ENCODE data around the gene CDH4.

The CDH4 gene

DNA sequence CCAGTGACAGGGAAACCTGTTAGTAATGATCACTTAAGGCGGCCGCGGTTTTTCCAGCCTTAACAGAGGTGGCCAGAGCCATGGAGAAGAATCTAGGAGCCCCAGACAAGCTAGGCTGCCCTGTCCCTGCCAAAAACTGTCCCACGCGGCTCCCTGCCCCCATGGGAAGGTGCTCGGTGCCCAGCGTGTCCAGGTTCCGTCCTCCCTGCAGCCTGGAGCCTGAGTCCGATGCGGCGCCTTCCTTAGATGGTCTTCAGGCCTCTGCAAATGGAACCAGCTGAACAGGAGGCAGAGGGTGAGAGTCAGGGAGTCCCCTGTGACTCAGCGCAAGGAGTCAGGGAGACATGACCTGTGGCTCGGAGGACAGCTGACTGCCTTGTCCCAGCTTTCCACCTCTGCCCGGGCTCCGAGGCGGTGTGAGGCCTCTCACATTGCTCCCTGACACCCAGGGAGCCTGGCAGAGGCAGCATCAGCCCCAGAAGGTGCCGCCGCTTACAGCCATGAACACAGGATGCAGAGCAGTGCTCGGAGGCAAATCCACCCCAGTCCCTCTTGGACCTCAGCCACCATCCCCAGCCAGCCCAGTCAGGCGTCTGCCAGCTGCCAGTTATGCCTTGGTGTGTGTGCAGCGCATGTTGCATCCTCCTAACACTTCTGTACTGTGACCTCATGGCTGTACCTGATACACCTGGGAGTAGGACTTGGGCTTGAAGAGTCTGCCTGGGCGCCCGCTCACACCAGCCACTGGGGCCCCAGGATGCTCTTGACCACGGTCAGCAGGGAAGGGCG, 377.7 kb downstream of the CDH4 start:
- no peak for DNase-seq (ENCODE audit: low spot score)

DNA sequence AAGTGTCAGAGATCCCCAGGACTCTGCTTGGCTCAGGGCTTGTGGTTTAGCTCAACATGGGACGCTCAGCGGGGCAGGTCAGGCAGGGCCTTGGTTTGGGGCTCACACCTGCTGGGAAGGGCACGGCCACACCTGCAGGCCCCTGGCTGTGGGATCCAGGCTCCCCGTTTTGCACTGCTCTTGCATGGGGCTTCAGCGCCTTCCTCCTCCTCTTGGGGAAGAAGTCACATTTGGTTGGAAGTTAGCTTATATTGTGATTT, 378.3 kb downstream of the CDH4 start:
- no peak for DNase-seq (ENCODE audit: low spot score)

DNA sequence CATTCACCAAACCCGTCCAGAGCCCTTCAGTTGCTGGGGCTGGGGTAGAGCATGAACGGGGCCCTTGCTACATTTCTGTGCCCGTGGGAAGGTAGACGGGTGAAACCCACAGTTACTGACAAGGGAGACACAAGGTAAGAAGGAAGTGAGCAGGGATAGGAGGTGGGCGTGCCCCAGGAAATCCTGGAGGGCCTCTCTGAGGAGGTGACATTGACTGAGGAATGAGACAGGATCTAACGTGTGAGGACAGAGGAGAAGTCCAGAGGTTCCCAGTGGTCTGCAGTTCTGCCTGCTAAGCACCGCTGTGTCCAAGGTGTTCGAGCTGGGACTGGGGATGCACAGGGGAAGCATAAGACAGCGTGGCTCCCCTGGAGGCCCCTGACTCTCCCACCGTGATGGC, 378.8 kb downstream of the CDH4 start:
- no peak for DNase-seq (ENCODE audit: low spot score)

DNA sequence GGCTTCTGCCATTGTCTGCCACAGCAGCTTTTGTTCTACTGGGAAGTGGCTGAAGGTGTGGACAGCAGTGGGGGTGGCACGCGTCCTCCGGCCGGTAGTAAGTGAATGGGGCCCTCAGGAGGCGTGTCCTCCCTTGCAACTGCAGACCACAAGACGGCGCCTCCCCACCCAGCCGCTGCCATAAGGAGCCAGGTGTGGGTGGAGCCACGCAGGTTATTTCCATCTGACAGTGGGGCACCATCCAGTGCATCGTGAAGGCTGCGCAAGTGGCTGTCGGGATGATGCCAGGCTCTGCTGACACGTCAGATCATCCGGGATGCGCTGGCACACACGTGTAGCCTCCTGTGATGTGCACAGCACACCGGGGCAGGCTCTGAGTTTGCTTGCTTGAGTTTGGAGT, 379.7 kb downstream of the CDH4 start:
- no peak for DNase-seq (ENCODE audit: low spot score)

DNA sequence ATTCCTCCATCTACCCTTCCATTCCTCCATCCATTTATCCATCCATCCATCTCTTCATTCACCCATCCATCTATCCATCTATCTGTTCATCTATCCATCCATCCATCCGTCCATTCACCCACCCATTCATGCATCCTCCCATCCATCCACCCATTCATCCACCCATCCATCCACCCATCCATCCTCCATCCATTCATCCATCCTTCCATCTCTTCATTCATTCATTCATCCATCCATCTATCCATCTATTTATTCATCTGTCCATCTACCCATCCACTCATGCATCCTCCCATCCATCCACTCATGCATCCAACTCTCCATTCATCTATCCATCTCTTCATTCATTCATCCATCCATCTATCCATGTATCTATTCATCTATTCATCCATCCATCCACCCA, 380.9 kb downstream of the CDH4 start:
- DNase-seq (ENCODE audit: low spot score), result no peak

DNA sequence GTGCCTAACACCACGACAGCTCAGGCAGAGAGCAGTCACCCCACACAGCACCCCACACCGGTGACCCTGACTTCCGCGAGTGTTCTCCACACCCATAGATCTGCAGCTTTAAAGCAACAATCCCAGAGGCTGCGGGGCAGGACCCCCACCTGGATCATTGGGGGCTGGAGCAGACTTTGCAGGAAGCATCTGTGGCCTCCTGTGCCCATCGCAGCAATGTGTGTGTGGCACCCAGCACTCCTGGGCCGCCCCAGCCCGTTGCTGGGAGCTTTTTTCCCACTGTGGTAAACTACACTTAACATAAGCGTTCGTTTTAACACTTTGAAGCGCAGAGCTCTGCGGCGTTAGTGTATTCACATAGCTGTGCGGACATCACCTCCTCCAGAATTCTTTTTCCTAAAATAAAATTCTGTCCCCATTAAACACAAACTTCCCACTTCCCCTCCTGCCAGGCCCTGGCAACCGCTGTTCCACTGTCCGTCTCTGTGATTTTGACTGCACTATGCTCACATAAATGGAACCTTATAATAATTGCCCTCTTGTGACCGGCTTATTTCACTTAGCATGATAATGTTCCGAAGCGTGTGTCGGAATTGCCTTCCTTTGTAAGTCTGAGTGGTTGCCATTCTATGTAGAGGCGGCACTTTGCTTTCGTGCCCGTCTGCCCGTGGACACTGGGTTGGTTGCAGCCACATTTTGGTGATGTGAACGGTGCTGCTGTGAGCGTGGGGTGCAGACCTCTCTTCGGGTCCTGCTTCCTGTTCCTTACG, 382.5 kb downstream of the CDH4 start:
- DNase-seq (ENCODE audit: low spot score), result no peak

DNA sequence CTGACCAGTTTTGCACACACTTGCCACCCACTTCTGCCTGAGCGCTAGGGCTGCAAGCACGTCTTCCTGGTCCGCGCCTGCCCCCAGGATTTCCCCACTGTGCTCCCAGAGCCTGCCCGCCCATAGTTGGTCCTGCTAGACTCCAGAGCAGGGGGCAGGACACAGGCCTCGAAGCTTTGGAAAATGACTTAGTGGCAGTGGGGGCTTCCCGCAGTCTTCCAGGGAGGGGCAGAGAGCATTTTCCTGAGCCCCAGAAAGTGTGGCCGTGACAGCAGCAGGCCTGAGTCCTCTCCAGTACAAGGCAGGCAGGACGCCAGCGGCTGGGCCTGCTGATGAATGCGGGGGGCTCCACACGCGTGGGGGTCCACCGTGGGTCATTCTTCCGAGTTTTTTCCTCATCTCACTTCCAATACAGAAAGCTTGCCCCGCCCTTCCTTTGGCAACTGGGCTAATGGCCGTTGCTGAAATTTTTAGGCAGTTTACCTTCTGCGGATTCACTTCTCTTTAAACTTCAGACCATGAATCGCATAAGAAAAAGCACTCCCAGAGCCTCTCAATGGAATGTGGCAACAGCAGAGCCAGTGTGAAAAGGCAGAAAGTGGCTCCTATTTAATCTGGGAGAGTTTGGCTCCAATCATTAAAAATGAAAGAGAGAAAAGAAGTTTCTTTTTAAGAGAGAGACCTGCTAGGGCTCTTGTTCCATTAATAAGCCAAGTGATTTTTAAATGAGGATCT, 383.8 kb downstream of the CDH4 start:
- no peak for DNase-seq (ENCODE audit: low spot score)

DNA sequence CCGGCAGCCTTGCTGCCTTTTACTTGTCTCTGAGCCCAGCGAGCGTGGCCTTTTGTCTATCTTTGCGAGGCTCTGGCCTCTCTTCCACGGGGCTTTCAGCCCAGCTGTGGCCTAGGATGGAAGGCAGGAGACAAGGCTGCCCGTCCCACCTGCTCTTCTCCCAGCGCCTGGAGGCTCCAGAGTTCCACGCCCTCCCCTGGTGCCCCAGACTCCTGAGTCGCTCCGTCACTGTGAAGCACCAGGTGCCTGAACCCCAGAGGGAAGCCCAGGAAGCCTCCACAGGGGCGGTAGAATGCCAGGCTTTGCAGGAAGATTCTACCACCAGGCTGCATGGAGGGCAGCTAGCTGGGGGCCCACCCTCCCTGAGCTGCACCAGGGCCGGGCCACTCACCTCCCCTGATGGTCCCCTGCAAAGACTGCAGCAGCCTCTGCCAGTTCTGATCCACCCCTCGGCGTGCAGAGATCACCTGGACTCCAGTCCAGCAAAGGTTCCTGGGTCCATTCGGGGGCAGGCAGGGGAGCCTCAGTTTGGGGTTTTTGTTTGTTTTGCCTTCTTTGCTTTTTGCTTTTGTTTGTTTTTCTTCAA, 384.6 kb downstream of the CDH4 start:
- no peak for DNase-seq (ENCODE audit: low spot score)

DNA sequence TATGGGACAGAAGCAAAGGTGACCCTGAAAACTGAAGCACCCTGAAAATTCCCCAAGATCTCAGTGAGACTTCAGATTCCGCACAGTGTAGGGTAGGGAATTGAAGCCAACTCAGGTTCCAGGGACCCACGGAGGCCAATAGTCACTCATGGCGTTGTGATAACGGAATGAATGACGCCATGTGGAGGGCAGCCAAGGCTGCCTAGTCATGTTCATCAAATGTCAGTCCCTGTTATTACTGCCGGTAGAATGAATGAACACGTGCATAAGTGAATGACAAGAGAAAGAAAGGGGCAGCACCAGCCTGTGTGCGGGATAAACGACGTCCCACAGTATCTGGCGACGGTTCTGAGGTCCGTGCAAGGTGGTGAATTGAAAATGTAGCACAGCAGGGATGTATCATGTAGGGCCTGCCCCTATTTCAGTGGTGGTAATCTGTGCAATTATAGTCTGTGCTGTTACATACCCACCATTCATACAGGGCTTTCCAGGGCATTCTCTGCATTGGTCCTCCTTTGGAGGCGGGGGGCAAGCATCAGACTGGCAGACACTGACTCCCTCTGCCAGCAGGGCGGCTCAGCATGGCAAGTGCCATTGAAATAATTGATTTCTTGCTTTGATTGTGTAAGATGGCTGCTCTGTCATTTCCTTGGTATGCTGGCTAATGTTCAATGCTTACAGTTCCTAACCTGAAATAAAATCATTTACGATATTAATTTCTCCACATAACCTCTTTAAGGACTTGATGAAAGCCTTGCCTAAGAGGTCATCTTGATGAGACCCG, 386.9 kb downstream of the CDH4 start:
- no peak for DNase-seq (ENCODE audit: low spot score)

DNA sequence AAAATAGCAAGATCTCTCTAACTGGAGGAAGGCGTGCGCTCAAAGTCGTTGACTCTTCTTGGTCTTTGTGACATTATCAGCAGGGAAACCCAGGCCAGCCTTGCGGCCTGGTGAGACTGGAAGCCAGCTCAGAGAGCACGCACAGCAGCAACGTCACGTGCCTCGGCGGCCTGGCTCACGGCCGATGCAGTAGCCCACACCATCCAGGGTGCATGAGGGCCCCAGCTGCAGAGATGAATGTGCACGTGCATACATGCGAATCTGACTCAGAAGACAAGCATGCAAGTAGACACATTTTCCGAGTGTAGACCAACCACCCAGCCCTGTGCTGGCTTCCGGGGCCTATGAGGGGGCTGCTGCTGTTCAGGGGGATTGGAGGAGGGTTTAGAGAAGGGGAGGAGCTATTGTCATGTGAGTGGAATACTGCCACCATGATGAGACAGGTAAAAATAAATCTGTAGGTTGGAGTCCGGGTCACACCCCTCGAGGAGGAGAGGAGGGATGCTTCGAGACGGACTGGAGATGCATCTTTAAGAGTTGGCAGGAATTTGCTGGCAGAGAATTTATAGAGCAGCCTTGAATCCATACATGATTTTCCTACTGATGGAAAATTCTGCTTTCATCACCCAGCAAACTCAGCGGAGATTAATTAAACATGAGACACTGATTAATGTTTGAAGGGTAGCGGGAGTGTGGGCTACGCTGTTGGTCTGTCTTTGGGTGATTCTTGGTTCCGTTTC, 388.2 kb downstream of the CDH4 start:
- no peak for DNase-seq (ENCODE audit: low spot score)

DNA sequence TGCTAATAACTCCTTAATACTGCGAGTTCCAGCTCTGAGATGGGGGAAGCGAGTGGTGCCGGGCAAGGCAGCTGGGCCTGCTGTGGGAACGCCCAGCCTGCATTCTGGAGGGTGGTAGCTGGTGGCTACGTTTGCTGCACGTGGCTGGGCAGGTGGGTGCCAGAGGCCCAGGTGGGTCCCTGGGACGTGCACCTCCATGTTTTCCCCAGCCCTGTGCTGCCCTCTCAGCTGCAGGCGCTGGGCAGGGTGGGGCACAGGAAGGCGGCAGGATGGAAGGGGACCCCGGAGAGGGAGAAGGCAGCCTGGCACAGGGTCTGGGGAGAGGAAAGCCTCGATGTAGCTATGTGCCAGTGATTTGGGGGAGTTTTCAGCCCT, 388.8 kb downstream of the CDH4 start:
- DNase-seq (ENCODE audit: low spot score), result no peak

DNA sequence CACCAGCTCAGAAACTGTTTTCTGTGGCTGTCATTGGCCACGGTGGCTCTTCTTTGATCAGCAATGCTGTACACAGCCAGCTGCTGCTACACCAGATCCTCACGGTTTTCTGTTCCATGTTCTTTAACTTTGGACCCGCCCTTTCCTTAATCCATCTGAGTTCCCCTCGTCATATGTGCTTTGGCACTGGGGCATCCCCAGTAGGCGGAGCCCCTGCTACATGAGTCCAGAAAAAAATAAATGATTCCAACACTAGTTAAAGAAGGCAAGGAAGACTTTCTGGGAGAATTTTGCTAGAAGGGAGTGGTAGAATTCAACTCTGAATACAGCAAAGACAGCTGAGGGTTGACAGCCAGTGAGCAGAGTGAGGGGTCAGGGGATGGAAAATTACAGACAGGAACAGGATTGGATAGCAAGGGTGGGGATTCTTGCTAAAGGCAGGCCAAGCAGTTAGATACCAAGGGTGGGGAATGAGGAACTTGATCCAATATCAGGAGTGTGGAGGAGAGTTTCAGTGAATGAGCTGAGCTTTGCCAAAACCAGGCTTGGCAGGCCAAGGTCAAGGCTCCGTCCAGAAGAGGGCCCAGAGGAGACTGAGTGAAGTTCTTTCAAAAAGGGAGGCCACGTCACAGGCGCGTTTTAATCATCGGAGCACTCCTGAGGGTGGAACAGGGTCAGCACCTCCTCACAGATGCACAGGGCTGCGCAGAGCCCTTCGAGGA, 391.8 kb downstream of the CDH4 start:
- DNase-seq (ENCODE audit: low spot score), result no peak

DNA sequence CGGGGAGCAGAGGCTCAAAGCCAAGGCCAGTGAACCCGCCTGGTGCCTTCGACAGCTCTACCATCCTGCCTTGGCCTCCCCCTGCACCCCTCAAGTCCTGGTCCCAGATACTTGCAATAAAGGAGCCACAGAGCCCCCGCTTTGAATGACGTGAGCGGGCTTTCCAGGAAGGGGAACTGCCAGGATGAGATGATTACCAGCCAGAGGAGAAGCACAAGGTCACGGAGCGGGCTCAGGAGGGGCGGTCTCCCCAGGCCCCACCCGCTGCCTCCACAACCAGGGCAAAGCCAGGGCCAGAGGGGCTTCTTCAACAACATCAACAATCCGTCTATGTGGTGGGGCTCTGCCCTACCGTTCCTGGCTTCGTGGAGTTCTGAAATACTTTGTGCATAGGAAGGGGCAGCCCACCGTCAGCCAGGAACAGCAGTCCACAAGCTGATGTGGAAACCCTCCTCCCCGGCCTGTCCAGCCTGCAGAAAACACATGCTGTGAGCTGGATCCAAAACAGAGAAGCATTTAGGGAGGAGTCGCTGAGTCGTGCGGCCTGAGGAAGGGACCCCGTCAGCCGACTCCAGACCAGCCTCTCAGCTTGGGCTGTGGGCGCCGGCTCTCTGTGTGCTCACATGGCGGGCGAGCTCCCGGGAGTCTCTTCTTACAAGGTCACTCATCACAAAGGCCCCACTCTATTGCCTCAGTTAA, 392.5 kb downstream of the CDH4 start:
- DNase-seq (ENCODE audit: low spot score), result no peak

DNA sequence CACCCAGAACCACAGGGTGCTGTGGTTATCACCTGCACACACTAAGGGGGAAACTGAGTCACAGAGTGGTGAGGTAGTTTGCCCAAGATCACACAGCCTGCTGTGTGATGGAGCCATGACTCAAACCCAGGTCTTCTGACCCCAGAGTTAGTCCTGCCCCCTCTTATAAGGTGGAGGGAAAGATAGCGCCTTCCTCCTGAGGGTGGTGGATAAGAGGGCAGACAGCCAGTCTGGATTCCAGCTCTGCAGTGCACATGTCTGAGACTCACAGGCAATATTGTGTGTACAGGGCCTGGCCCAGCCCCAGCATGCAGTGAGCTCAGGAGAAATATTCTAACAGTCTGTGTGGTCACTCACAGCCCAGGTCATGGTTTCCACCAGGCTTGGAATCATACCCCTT, 393.7 kb downstream of the CDH4 start:
- no peak for DNase-seq (ENCODE audit: low spot score)

DNA sequence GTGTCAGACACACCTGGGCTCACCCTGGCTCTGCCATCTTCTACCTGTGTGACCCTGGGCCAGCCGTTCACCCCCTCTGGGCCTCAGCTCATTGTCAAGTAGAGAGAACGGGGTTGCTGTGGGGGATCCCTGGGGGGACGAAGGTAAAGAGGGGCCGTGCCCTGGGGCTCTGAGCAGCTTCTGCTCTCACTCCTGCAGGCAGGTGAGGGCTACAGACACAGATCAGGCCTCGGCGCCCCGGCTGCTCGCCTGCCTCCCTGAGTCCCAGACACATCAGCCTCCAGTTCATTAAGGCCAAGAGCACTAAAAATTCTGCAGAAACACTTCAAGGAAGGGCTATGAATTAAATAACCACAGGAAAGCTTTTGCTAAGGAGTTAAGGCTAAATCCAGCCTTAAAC, 394.4 kb downstream of the CDH4 start:
- DNase-seq (ENCODE audit: low spot score), result no peak

DNA sequence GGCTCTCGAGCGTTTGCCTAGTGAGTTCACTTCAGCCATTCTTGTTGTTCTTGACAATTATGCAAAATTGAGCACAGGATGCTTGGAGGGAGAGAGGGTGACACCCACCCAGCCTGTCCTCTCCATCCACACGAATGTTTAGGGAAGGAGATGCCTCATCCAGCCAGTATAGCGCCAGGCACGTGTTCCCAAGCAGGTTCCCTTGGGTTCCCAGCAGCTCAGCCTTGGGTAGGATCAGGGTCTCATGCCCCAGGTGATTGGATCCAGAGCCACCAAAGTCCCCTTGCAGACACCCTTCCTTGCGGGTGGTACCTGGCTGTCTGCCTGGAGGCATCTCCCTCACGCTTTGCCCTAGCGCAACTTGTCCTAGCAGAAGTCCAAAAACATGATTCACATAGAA, 394.9 kb downstream of the CDH4 start:
- no peak for DNase-seq (ENCODE audit: low spot score)

DNA sequence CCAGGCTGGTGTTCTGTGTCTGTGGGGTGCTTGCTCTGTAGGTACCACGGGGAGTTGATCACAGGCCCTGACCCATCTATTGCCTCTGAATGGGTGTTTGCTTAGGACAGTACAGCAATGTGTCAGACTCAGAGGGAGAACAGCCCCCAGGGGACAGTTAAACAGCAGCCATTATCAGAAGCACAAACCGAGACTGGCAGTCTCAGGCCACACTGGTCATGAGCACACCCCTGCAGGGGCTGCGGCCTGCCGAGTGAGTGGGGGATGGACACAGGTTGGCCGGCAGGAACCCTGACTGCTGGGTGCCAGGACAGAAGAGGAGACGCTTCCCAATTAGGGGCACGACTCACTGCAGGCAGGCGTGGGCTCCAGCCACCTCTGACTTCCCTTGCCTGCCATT, 395.6 kb downstream of the CDH4 start:
- no peak for DNase-seq (ENCODE audit: low spot score)

DNA sequence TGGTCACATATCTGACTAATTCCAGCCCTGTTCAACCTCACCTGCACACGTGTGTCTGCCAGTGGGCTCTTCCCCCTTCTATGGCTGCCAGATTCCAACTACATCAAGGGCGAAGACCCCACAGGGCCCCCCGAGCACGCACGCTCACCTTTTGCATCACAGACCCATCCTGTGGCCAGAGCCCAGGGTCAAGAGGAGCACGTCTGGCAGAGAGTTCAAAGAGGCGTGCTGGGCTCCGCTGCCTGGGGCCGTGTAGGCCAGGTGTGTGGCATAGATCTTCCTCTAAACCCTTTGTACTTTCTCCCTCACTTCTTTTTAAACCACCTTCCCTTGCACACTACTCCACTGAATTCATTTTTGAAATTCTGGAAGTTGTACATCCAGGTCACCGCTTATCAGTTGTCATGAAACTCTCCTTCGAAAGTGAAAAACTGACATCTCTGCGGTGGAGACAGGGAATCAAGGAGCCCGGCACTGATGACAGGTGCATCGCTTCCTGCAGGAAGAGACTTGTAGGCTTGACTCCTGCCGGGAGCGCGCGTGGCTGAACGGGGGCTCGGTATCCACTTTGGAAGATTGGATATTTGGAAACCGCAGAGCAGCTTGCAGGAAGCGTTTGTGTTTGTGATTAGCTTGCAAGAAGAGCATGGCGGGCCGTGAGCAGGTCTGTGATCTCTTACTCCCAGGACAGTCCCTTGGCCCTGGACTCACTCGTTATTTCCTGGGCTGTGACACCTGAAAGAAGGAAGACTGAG, 397.2 kb downstream of the CDH4 start:
- DNase-seq (ENCODE audit: low spot score), result no peak

DNA sequence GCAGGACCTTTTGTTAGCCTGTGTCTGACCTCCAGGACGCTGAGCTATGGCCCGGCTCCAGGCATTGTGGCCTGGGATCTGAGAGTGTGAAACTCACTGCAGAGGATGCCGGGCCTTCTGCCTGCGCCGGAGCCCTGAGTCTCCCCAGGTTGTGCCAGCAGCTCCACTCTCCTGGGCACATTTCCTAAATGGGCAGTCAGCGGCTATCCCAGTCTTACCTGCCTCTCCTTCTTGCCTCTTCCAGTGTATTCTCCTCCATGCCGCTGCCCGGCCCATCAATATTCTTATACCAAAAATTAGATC, 397.8 kb downstream of the CDH4 start:
- DNase-seq (ENCODE audit: low spot score), result no peak
